Caco-2 (cell line): Measurements from ENCODE around the gene MBL2. TPM values are rescaled to one million over a fixed set of nuclear protein-coding genes. Genes with fewer than 3 reads are reported as not detected.

Experiments used
- BruUV-seq: library from RNA; stranded (reverse); fragments of 400-500 nt; replicated peaks from 2 replicates; lab custom pipeline; 2021; lab: Mats Ljungman, UMichigan
- CTCF ChIA-PET: fragments of 300-600 bp; sonication (Branson Sonifier 250); formaldehyde crosslinking; loops from one replicate; lab custom pipeline; 2022; ENCODE audit warnings: antibody characterized with exemption; lab: Charles Lee
- POLR2A ChIA-PET: fragments of 300-600 bp; sonication (Branson Sonifier 250); formaldehyde crosslinking; loops from one replicate; lab custom pipeline; 2022; ENCODE audit warnings: antibody characterized with exemption; lab: Charles Lee
- DNase-seq, 2 experiments: peaks; one replicate each; pipeline versions ENCODE4 v3.0.0 to v3.0.0-alpha.2; 2020 to 2022
- H3K27me3 ChIP-seq: replicated peaks from 2 replicates; pipeline ENCODE4 v1.6.0; 2011; ENCODE audit warnings: low read length; ENCODE audit not compliant: control insufficient read depth, insufficient read depth
- H3K36me3 ChIP-seq: 2 replicates; pipeline ENCODE4 v1.5.1; 2011; ENCODE audit warnings: low read length; ENCODE audit not compliant: control insufficient read depth, insufficient read depth
- H3K4me1 ChIP-seq: fragments of 250-450 bp; sonication (Bioruptor Pico); 2 replicates; pipeline ENCODE4 v1.5.1; 2020; ENCODE audit warnings: mild to moderate bottlenecking
- H3K4me3 ChIP-seq: 2 replicates; pipeline ENCODE4 v1.5.1; 2011; ENCODE audit warnings: low read depth, mild to moderate bottlenecking, control low read depth, low read length
- H3K9me3 ChIP-seq: fragments of 250-450 bp; sonication (Bioruptor Pico); 2 replicates; pipeline ENCODE4 v1.5.1; 2020; ENCODE audit warnings: mild to moderate bottlenecking, moderate library complexity
- H3K27ac Mint-ChIP-seq: one replicate; pipeline ENCODE4 v1.8.0; 2022; ENCODE audit warnings: mixed read lengths; ENCODE audit not compliant: unreplicated experiment
- H3K27me3 Mint-ChIP-seq: one replicate; pipeline ENCODE4 v1.8.0; 2022; ENCODE audit warnings: mixed read lengths; ENCODE audit not compliant: insufficient read depth, unreplicated experiment
- H3K36me3 Mint-ChIP-seq: one replicate; pipeline ENCODE4 v1.8.0; 2022; ENCODE audit warnings: mild to moderate bottlenecking, mixed read lengths; ENCODE audit not compliant: insufficient read depth, unreplicated experiment
- H3K4me1 Mint-ChIP-seq: one replicate; pipeline ENCODE4 v1.8.0; 2022; ENCODE audit warnings: low read depth, mixed read lengths; ENCODE audit not compliant: unreplicated experiment
- H3K4me3 Mint-ChIP-seq: one replicate; pipeline ENCODE4 v1.8.0; 2022; ENCODE audit warnings: mild to moderate bottlenecking, moderate library complexity, mixed read lengths; ENCODE audit not compliant: unreplicated experiment
- H3K9me3 Mint-ChIP-seq: one replicate; pipeline ENCODE4 v1.8.0; 2022; ENCODE audit warnings: mixed read lengths; ENCODE audit not compliant: unreplicated experiment
- intact Hi-C: fragments of 100-400 bp; cut with micrococcal nuclease; formaldehyde crosslinking; loops from one replicate; pipeline ENCODE4 v1.10.0; 2022; ENCODE audit not compliant: unreplicated experiment
- total RNA-seq: library from RNA; stranded (reverse); gene quantifications from 2 replicates; pipeline ENCODE4 v1.2.3, GENCODE V29; 2022
- TF ChIP-seq, protein P1 (sequence below), 2 experiments: fragments of 200-600 bp in 1 of 2; IDR thresholded peaks; 1 replicate in 1 of 2; 2 replicates in 1 of 2; pipeline versions ENCODE4 v1.5.1 to v1.8.0; 2011 to 2022; ENCODE audit warnings: antibody characterized with exemption in 1 of 2, control low read depth in 1 of 2, inconsistent platforms in 1 of 2, low read depth in 1 of 2, low read length in 1 of 2, mild to moderate bottlenecking in 1 of 2, moderate library complexity in 1 of 2; ENCODE audit not compliant: insufficient read depth in 1 of 2, severe bottlenecking in 1 of 2, unreplicated experiment in 1 of 2

Gene MBL2
- total RNA-seq, 1 experiment from 2014 or later = 0.20 TPM

- intact Hi-C loops = no loop called here
- Mint-ChIP-seq H3K27me3 (peaks cover 3% of the 10 kb centered on the region), H3K36me3 (no peaks in the 10 kb centered on the region), H3K27ac (no peak overlapping the region), H3K9me3 (no peaks in the 10 kb centered on the region), H3K4me3 (no peak overlapping the region), H3K4me1 (no peaks in the 10 kb centered on the region)
- ChIA-PET POLR2A (no interaction called here), CTCF (no interaction called here)
- BruUV-seq = no TSS peak
- no peak for DNase-seq
- H3K36me3 ChIP-seq = no peaks in the 10 kb centered on the region
- H3K4me3 ChIP-seq = no peak overlapping the region
- H3K9me3 ChIP-seq = peaks cover 7% of the 10 kb centered on the region; the same call in 1 of the 2 replicates
- peaks cover 20% of the 10 kb centered on the region for H3K4me1 ChIP-seq
- no peaks in the 10 kb centered on the region for H3K27me3 ChIP-seq
- TF ChIP-seq, protein P1, sequence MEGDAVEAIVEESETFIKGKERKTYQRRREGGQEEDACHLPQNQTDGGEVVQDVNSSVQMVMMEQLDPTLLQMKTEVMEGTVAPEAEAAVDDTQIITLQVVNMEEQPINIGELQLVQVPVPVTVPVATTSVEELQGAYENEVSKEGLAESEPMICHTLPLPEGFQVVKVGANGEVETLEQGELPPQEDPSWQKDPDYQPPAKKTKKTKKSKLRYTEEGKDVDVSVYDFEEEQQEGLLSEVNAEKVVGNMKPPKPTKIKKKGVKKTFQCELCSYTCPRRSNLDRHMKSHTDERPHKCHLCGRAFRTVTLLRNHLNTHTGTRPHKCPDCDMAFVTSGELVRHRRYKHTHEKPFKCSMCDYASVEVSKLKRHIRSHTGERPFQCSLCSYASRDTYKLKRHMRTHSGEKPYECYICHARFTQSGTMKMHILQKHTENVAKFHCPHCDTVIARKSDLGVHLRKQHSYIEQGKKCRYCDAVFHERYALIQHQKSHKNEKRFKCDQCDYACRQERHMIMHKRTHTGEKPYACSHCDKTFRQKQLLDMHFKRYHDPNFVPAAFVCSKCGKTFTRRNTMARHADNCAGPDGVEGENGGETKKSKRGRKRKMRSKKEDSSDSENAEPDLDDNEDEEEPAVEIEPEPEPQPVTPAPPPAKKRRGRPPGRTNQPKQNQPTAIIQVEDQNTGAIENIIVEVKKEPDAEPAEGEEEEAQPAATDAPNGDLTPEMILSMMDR (IDR thresholded peaks at IDR 0.05; ENCODE audit: insufficient read depth in 1 of 2, low read depth in 1 of 2, low read length in 1 of 2, severe bottlenecking in 1 of 2, unreplicated experiment in 1 of 2) = no peak
Observed at GRCh38 chr10:52807803-52808202, 35.2 kb upstream of the MBL2 start.

GRCh38 chr10:52805414-52806285 lies 33.1 kb upstream of the MBL2 start:
- H3K27me3 ChIP-seq = no peaks in the 10 kb centered on the region
- BruUV-seq = no TSS peak
- ChIA-PET CTCF (interaction anchor here (0.8 kb wide), 1 partner anchor 12 kb away, joined by 3 read pairs; no protein-coding TSS in a partner anchor), POLR2A (no interaction called here)
- no peaks in the 10 kb centered on the region for H3K4me1 Mint-ChIP-seq
- intact Hi-C loops = no loop called here
- no peaks in the 10 kb centered on the region for H3K9me3 ChIP-seq
- no peaks in the 10 kb centered on the region for H3K36me3 Mint-ChIP-seq
- TF ChIP-seq, protein P1 (IDR thresholded peaks at IDR 0.05; ENCODE audit: insufficient read depth in 1 of 2, low read depth in 1 of 2, low read length in 1 of 2, severe bottlenecking in 1 of 2, unreplicated experiment in 1 of 2) = no peak
- peaks cover 4% of the 10 kb centered on the region for H3K4me1 ChIP-seq
- H3K9me3 Mint-ChIP-seq = peaks cover 2% of the 10 kb centered on the region
- no peaks in the 10 kb centered on the region for H3K36me3 ChIP-seq
- no peak for DNase-seq
- no peak overlapping the region for H3K27ac Mint-ChIP-seq
- peaks cover 3% of the 10 kb centered on the region for H3K27me3 Mint-ChIP-seq
- H3K4me3 Mint-ChIP-seq = no peak overlapping the region
- H3K4me3 ChIP-seq = no peak overlapping the region

- Histone ChIP-seq H3K27me3 (no peaks in the 10 kb centered on the region), H3K9me3 (peaks cover 9% of the 10 kb centered on the region; the same call in 1 of the 2 replicates), H3K36me3 (no peaks in the 10 kb centered on the region), H3K4me3 (no peak overlapping the region), H3K4me1 (no peaks in the 10 kb centered on the region)
- ChIA-PET POLR2A (no interaction called here), CTCF (no interaction called here)
- BruUV-seq = no TSS peak
- no peak for DNase-seq
- Mint-ChIP-seq H3K4me1 (no peaks in the 10 kb centered on the region), H3K27ac (no peak overlapping the region), H3K36me3 (no peaks in the 10 kb centered on the region), H3K4me3 (no peak overlapping the region), H3K9me3 (peaks cover 12% of the 10 kb centered on the region), H3K27me3 (peaks cover 10% of the 10 kb centered on the region)
- intact Hi-C loops = no loop called here
- TF ChIP-seq, protein P1 (IDR thresholded peaks at IDR 0.05; ENCODE audit: insufficient read depth in 1 of 2, low read depth in 1 of 2, low read length in 1 of 2, severe bottlenecking in 1 of 2, unreplicated experiment in 1 of 2) = no peak
Observed at GRCh38 chr10:52801947-52802346, 29.4 kb upstream of the MBL2 start.
